Measurements from ENCODE around the gene ATF7.
"Not testable (repeated sequence)": the region's sequence is repeated elsewhere in the genome, so short reads cannot be mapped to it uniquely, and the experiment has no call there.

The ATF7 gene

GRCh38 chr12:53626702-53627169 is 554 bp upstream of the ATF7 start:
- DNase-seq = no peak

- no peak for DNase-seq
Observed at GRCh38 chr12:53625373-53625945, 723 bp downstream of the ATF7 start.

- DNase-seq = no peak
Observed at GRCh38 chr12:53624956-53625355, 1.2 kb downstream of the ATF7 start.

- DNase-seq = no peak
Observed at GRCh38 chr12:53624458-53624857, 1.7 kb downstream of the ATF7 start.

GRCh38 chr12:53623548-53624385 is 2.4 kb downstream of the ATF7 start:
- no peak for DNase-seq

- no peak for DNase-seq
Observed at GRCh38 chr12:53622724-53623123, 3.5 kb downstream of the ATF7 start.

- DNase-seq = no peak
Observed at GRCh38 chr12:53618275-53618674, 7.9 kb downstream of the ATF7 start.

- no peak for DNase-seq
Observed at GRCh38 chr12:53617700-53618099, 8.5 kb downstream of the ATF7 start.

GRCh38 chr12:53616950-53617349 is 9.2 kb downstream of the ATF7 start:
- DNase-seq = no peak

GRCh38 chr12:53613821-53614220 is 12.4 kb downstream of the ATF7 start:
- DNase-seq = no peak

- no peak for DNase-seq
Observed at GRCh38 chr12:53612978-53613377, 13.2 kb downstream of the ATF7 start.

GRCh38 chr12:53611304-53611703 is 14.9 kb downstream of the ATF7 start:
- DNase-seq = no peak

GRCh38 chr12:53606688-53607087 is 19.5 kb downstream of the ATF7 start:
- DNase-seq = not testable (repeated sequence)

- no peak for DNase-seq
Observed at GRCh38 chr12:53604581-53604980, 21.6 kb downstream of the ATF7 start.

- no peak for DNase-seq
Observed at GRCh38 chr12:53603804-53604203, 22.4 kb downstream of the ATF7 start.

GRCh38 chr12:53603196-53603595 is 23.0 kb downstream of the ATF7 start:
- no peak for DNase-seq

- DNase-seq = no peak
Observed at GRCh38 chr12:53602176-53602864, 23.9 kb downstream of the ATF7 start.

- no peak for DNase-seq
Observed at GRCh38 chr12:53601296-53601847, 24.8 kb downstream of the ATF7 start.

- DNase-seq = no peak
Observed at GRCh38 chr12:53600490-53601295, 25.5 kb downstream of the ATF7 start.

GRCh38 chr12:53599579-53599978 is 26.6 kb downstream of the ATF7 start:
- DNase-seq = no peak

GRCh38 chr12:53598971-53599370 is 27.2 kb downstream of the ATF7 start:
- not testable (repeated sequence) for DNase-seq

- DNase-seq = no peak
Observed at GRCh38 chr12:53596920-53597363, 29.2 kb downstream of the ATF7 start.
